ENCODE data around the gene PLAA.
"Not testable (repeated sequence)": the region's sequence is repeated elsewhere in the genome, so short reads cannot be mapped to it uniquely, and the experiment has no call there.

PLAA gene

GRCh38 chr9:26928902-26929495 lies 18.0 kb downstream of the PLAA start:
- DNase-seq: no peak

- no peak for DNase-seq
Measured at GRCh38 chr9:26925609-26926008, 21.4 kb downstream of the PLAA start.

- DNase-seq: no peak
Measured at GRCh38 chr9:26919698-26920097, 27.3 kb downstream of the PLAA start.

- no peak for DNase-seq
Measured at GRCh38 chr9:26913138-26913668, 33.8 kb downstream of the PLAA start.

- DNase-seq: no peak
Measured at GRCh38 chr9:26904671-26905070, 42.4 kb downstream of the PLAA start.

GRCh38 chr9:26904070-26904469 lies 43.0 kb downstream of the PLAA start:
- no peak for DNase-seq

GRCh38 chr9:26893030-26893676 lies 53.9 kb downstream of the PLAA start:
- no peak for DNase-seq

- peak; percentile 43 for DNase-seq
Measured at GRCh38 chr9:26892251-26893029, 54.6 kb downstream of the PLAA start, which contains the start of gene CAAP1. TSS of gene CAAP1 (minus strand) at chr9:26892802. CDS start at chr9:26892715, 87 bp downstream.

GRCh38 chr9:26891726-26892125 lies 55.3 kb downstream of the PLAA start:
- DNase-seq: no peak

- DNase-seq: no peak
Measured at GRCh38 chr9:26888271-26888670, 58.8 kb downstream of the PLAA start.

GRCh38 chr9:26882154-26882553 lies 64.9 kb downstream of the PLAA start:
- DNase-seq: no peak

- no peak for DNase-seq
Measured at GRCh38 chr9:26880262-26880661, 66.8 kb downstream of the PLAA start.

GRCh38 chr9:26875155-26875554 lies 71.9 kb downstream of the PLAA start:
- not testable (repeated sequence) for DNase-seq

GRCh38 chr9:26870292-26870691 lies 76.8 kb downstream of the PLAA start:
- no peak for DNase-seq

- no peak for DNase-seq
Measured at GRCh38 chr9:26863074-26863473, 84.0 kb downstream of the PLAA start.

- DNase-seq: no peak
Measured at GRCh38 chr9:26856413-26857032, 90.5 kb downstream of the PLAA start.

Data from GOT3 (cell line).